Astrocyte of the spinal cord (primary cell): ENCODE data around the gene GOLGA5.

Experiments used
- DNase-seq: peaks from one replicate; pipeline ENCODE4 v3.0.0; 2011; ENCODE audit warnings: low read depth, low spot score
- H3K4me3 ChIP-seq: 2 replicates; pipeline ENCODE4 v1.5.1; 2011; ENCODE audit warnings: low read depth, mild to moderate bottlenecking, low read length, moderate library complexity
- in situ Hi-C: cut with HindIII; loops from 2 replicates; pipeline ENCODE4 v1.10.0; 2017; ENCODE audit warnings: low sequenced_read_pairs
- TF ChIP-seq, protein P1 (sequence below): IDR thresholded peaks from 2 replicates; pipeline ENCODE4 v1.5.1; 2012; ENCODE audit warnings: low read depth, mild to moderate bottlenecking, low read length, inconsistent platforms

The GOLGA5 gene

DNA sequence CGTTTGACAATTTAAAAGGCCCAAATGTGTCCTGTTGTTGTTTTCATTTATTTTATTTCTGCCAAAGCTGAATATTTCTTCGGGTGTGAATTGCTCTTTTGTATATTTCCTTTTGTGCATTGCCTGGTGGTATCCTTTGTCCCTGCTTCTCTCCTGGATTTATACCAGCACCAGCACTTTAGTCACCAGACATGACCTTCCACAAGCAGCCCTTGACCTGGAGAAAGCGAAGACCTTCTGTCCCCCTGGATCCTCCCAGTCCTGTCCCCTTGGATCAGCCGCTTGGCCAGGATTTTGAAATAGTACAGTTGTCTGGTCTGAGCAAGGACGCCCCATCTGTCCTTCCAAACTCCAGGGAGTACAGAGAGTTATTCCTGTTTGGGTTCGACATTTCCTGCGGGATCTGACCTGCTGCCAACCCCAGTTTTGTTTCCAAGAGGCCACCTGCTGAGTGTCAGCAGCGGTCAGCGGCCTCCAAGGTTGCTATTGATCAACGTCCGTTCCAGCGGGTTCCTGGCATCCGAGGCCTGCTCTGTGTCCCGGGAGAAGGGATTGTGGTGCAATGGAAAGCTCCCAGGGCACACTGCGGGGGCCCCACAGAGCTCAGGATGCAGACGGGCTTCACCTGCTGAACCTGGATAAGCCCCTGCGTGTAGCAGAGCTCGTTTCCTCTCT lies 83.8 kb downstream of the GOLGA5 start:
- no peak overlapping the region for H3K4me3 ChIP-seq
- in situ Hi-C loops, result no loop called here
- DNase-seq, result peak; percentile 10
- TF ChIP-seq, protein P1, sequence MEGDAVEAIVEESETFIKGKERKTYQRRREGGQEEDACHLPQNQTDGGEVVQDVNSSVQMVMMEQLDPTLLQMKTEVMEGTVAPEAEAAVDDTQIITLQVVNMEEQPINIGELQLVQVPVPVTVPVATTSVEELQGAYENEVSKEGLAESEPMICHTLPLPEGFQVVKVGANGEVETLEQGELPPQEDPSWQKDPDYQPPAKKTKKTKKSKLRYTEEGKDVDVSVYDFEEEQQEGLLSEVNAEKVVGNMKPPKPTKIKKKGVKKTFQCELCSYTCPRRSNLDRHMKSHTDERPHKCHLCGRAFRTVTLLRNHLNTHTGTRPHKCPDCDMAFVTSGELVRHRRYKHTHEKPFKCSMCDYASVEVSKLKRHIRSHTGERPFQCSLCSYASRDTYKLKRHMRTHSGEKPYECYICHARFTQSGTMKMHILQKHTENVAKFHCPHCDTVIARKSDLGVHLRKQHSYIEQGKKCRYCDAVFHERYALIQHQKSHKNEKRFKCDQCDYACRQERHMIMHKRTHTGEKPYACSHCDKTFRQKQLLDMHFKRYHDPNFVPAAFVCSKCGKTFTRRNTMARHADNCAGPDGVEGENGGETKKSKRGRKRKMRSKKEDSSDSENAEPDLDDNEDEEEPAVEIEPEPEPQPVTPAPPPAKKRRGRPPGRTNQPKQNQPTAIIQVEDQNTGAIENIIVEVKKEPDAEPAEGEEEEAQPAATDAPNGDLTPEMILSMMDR, result no peak

GRCh38 chr14:92880351-92880750 lies 86.2 kb downstream of the GOLGA5 start:
- TF ChIP-seq, protein P1, result no peak
- DNase-seq, result no peak
- in situ Hi-C loops, result no loop called here

GRCh38 chr14:92880851-92881250 lies 86.7 kb downstream of the GOLGA5 start:
- in situ Hi-C loops, result no loop called here
- TF ChIP-seq, protein P1, result peak; percentile 21
- no peak overlapping the region for H3K4me3 ChIP-seq
- peak; percentile 3 for DNase-seq

More at GRCh38 chr14:92880351-92880750, 86.2 kb downstream of the GOLGA5 start:
- H3K4me3 ChIP-seq, result no peak overlapping the region

- in situ Hi-C loops, result no loop called here
- TF ChIP-seq, protein P1, result no peak
- DNase-seq, result no peak
- H3K4me3 ChIP-seq, result no peak overlapping the region
These were observed 89.0 kb downstream of the GOLGA5 start for GRCh38 chr14:92883066-92883465.

GRCh38 chr14:92884410-92884809 lies 90.3 kb downstream of the GOLGA5 start:
- no peak overlapping the region for H3K4me3 ChIP-seq
- TF ChIP-seq, protein P1, result no peak
- in situ Hi-C loops, result no loop called here
- no peak for DNase-seq

GRCh38 chr14:92885279-92886061 lies 91.4 kb downstream of the GOLGA5 start:
- TF ChIP-seq, protein P1, result no peak
- in situ Hi-C loops, result no loop called here
- no peak for DNase-seq
- no peak overlapping the region for H3K4me3 ChIP-seq
